ENCODE data around the gene ALDH3B2. TPM values are rescaled to one million over a fixed set of nuclear protein-coding genes. Genes with fewer than 3 reads are reported as not detected.

Gene ALDH3B2
- total and polyA plus RNA-seq, 2 experiments from 2014 or later: not detected

GRCh38 chr11:67612751-67613150, 61.7 kb downstream of the ALDH3B2 start:
- H3K4me3 ChIP-seq: no peak overlapping the region
- peaks cover 24% of the 10 kb centered on the region for H3K36me3 ChIP-seq

More at GRCh38 chr11:67612751-67613150, 61.7 kb downstream of the ALDH3B2 start:
- TF ChIP-seq, protein P1, sequence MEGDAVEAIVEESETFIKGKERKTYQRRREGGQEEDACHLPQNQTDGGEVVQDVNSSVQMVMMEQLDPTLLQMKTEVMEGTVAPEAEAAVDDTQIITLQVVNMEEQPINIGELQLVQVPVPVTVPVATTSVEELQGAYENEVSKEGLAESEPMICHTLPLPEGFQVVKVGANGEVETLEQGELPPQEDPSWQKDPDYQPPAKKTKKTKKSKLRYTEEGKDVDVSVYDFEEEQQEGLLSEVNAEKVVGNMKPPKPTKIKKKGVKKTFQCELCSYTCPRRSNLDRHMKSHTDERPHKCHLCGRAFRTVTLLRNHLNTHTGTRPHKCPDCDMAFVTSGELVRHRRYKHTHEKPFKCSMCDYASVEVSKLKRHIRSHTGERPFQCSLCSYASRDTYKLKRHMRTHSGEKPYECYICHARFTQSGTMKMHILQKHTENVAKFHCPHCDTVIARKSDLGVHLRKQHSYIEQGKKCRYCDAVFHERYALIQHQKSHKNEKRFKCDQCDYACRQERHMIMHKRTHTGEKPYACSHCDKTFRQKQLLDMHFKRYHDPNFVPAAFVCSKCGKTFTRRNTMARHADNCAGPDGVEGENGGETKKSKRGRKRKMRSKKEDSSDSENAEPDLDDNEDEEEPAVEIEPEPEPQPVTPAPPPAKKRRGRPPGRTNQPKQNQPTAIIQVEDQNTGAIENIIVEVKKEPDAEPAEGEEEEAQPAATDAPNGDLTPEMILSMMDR (IDR thresholded peaks at IDR 0.05; ENCODE audit: low read depth, low read length): no peak
- peaks cover 26% of the 10 kb centered on the region for H3K4me1 ChIP-seq (ENCODE audit: low read depth)
- no peaks in the 10 kb centered on the region for H3K9me3 ChIP-seq (ENCODE audit: low read depth)
- H3K27me3 ChIP-seq: no peaks in the 10 kb centered on the region
- DNase-seq (ENCODE audit: low read depth in 1 of 2, low spot score in 1 of 2): no peak
- H3K27ac ChIP-seq: no peak overlapping the region

Other genes with a start within 250 kb of the ALDH3B2 start
- gene RPS6KB2, start 246.1 kb downstream of the ALDH3B2 start, total RNA-seq: 88.0 and 97.0 TPM in 2 replicates
- 92.5 and 93.8 TPM in 2 replicates for gene RPS6KB2, start 246.1 kb downstream of the ALDH3B2 start, polyA plus RNA-seq
- 4.1 and 6.1 TPM in 2 replicates for gene PTPRCAP, start 236.9 kb downstream of the ALDH3B2 start, total RNA-seq
- 2.5 and 3.2 TPM in 2 replicates for gene PTPRCAP, start 236.9 kb downstream of the ALDH3B2 start, polyA plus RNA-seq
- gene CORO1B, start 231.1 kb downstream of the ALDH3B2 start, total RNA-seq: 59.9 and 74.7 TPM in 2 replicates
- gene CORO1B, start 231.1 kb downstream of the ALDH3B2 start, polyA plus RNA-seq: 51.1 and 61.5 TPM in 2 replicates
- 0.35 TPM in 1 of 2 replicates, not detected in the other for gene GPR152, start 221.9 kb downstream of the ALDH3B2 start, total RNA-seq
- not detected in 2 replicates for gene GPR152, start 221.9 kb downstream of the ALDH3B2 start, polyA plus RNA-seq
- 0.32 TPM in 1 of 2 replicates, not detected in the other for gene CABP4, start 219.3 kb downstream of the ALDH3B2 start, total RNA-seq
- gene CABP4, start 219.3 kb downstream of the ALDH3B2 start, polyA plus RNA-seq: 0.55 TPM in 1 of 2 replicates, not detected in the other
- gene TMEM134, start 205.4 kb downstream of the ALDH3B2 start, total RNA-seq: 166 and 326 TPM in 2 replicates
- 255 and 272 TPM in 2 replicates for gene TMEM134, start 205.4 kb downstream of the ALDH3B2 start, polyA plus RNA-seq
- gene AIP, start 191.6 kb downstream of the ALDH3B2 start, total RNA-seq: 64.7 and 73.7 TPM in 2 replicates
- gene AIP, start 191.6 kb downstream of the ALDH3B2 start, polyA plus RNA-seq: 40.4 and 46.4 TPM in 2 replicates
- gene PITPNM1, start 169.3 kb downstream of the ALDH3B2 start, total RNA-seq: 58.5 and 117 TPM in 2 replicates
- 24.8 and 26.3 TPM in 2 replicates for gene PITPNM1, start 169.3 kb downstream of the ALDH3B2 start, polyA plus RNA-seq
- gene CDK2AP2, start 166.5 kb downstream of the ALDH3B2 start, total RNA-seq: 38.5 and 78.0 TPM in 2 replicates
- gene CDK2AP2, start 166.5 kb downstream of the ALDH3B2 start, polyA plus RNA-seq: 60.8 and 136 TPM in 2 replicates
- gene CABP2, start 151.2 kb downstream of the ALDH3B2 start, total RNA-seq: not detected in 2 replicates
- gene CABP2, start 151.2 kb downstream of the ALDH3B2 start, polyA plus RNA-seq: not detected in 2 replicates
- 957 and 1,963 TPM in 2 replicates for gene GSTP1, start 90.8 kb downstream of the ALDH3B2 start, total RNA-seq
- 788 and 1,052 TPM in 2 replicates for gene GSTP1, start 90.8 kb downstream of the ALDH3B2 start, polyA plus RNA-seq
- gene NDUFV1, start 67.7 kb downstream of the ALDH3B2 start, total RNA-seq: 430 and 526 TPM in 2 replicates
- gene NDUFV1, start 67.7 kb downstream of the ALDH3B2 start, polyA plus RNA-seq: 447 and 449 TPM in 2 replicates
- 6.9 and 24.3 TPM in 2 replicates for gene NUDT8, start 44.7 kb downstream of the ALDH3B2 start, total RNA-seq
- gene NUDT8, start 44.7 kb downstream of the ALDH3B2 start, polyA plus RNA-seq: 17.3 and 18.7 TPM in 2 replicates
- gene TBX10, start 34.9 kb downstream of the ALDH3B2 start, total RNA-seq: not detected in 2 replicates
- 1.1 and 1.2 TPM in 2 replicates for gene TBX10, start 34.9 kb downstream of the ALDH3B2 start, polyA plus RNA-seq
- not detected in 2 replicates for gene ACY3, start 23.9 kb downstream of the ALDH3B2 start, total RNA-seq
- not detected in 2 replicates for gene ACY3, start 23.9 kb downstream of the ALDH3B2 start, polyA plus RNA-seq

Data from cardiac muscle cell (in vitro differentiated cells and primary cell).